IMR-90 (cell line): Measurements from ENCODE around the gene PPIL6.

ENCODE experiments used
- MAZ ChIP-seq: IDR thresholded peaks from 2 replicates; pipeline ENCODE4 v1.6.1; 2012; ENCODE audit warnings: low read depth, mild to moderate bottlenecking, low read length, improper control_type of control experiment, moderate library complexity, borderline replicate concordance
- MXI1 ChIP-seq: IDR thresholded peaks from 2 replicates; pipeline ENCODE4 v1.6.1; 2012; ENCODE audit warnings: low read depth, mild to moderate bottlenecking, low read length, moderate library complexity, borderline replicate concordance
- POLR2A ChIP-seq: IDR thresholded peaks from 2 replicates; pipeline ENCODE4 v1.6.1; 2012; ENCODE audit warnings: mild to moderate bottlenecking, low read depth, low read length
- RCOR1 ChIP-seq: IDR thresholded peaks from 2 replicates; pipeline ENCODE4 v1.6.1; 2012; ENCODE audit warnings: mild to moderate bottlenecking, low read length, improper control_type of control experiment; ENCODE audit not compliant: insufficient replicate concordance
- TF ChIP-seq, protein P1 (sequence below): conservative IDR thresholded peaks from 2 replicates; pipeline ENCODE4 v1.5.1; 2012; ENCODE audit warnings: mild to moderate bottlenecking, low read depth, low read length, improper control_type of control experiment
- TF ChIP-seq, protein P2 (sequence below): fragments of 150-350 bp; IDR thresholded peaks from 2 replicates; pipeline ENCODE4 v1.6.1; 2017; ENCODE audit warnings: mild to moderate bottlenecking, antibody characterized with exemption, low read length, low read depth

DNA sequence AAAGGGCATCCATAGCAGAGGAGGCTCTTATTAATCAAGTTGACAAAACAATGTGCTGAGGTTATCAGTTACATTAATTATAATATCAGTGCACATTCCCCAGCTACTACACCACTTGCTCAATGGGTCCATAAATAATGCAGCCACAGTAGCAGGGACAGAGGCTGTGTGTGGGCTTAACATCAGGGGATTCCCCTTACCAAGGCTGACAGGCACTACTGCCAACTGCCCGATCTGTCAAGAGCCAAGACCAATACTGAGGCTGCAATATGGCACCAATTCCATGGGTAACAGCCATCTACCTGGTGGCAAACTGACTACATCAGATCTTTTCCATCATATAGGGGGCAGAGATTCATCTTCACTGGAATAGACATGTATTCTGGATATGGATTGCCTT is 80.1 kb downstream of the PPIL6 start:
- TF ChIP-seq, protein P1, sequence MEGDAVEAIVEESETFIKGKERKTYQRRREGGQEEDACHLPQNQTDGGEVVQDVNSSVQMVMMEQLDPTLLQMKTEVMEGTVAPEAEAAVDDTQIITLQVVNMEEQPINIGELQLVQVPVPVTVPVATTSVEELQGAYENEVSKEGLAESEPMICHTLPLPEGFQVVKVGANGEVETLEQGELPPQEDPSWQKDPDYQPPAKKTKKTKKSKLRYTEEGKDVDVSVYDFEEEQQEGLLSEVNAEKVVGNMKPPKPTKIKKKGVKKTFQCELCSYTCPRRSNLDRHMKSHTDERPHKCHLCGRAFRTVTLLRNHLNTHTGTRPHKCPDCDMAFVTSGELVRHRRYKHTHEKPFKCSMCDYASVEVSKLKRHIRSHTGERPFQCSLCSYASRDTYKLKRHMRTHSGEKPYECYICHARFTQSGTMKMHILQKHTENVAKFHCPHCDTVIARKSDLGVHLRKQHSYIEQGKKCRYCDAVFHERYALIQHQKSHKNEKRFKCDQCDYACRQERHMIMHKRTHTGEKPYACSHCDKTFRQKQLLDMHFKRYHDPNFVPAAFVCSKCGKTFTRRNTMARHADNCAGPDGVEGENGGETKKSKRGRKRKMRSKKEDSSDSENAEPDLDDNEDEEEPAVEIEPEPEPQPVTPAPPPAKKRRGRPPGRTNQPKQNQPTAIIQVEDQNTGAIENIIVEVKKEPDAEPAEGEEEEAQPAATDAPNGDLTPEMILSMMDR, result no peak
- TF ChIP-seq POLR2A (no peak), MAZ (no peak), MXI1 (no peak), RCOR1 (no peak)
- TF ChIP-seq, protein P2, sequence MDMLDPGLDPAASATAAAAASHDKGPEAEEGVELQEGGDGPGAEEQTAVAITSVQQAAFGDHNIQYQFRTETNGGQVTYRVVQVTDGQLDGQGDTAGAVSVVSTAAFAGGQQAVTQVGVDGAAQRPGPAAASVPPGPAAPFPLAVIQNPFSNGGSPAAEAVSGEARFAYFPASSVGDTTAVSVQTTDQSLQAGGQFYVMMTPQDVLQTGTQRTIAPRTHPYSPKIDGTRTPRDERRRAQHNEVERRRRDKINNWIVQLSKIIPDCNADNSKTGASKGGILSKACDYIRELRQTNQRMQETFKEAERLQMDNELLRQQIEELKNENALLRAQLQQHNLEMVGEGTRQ, result no peak
